Activated naive CD4-positive, alpha-beta T cell treated with anti-CD3 and anti-CD28 coated beads for 36 hours (primary cell): ENCODE measurements around the gene GCAT. TPM values are rescaled to one million over a fixed set of nuclear protein-coding genes. Genes with fewer than 3 reads are reported as not detected.

ENCODE experiments used
- CTCF ChIA-PET: fragments of 350-600 bp; sonication (Branson Sonifier 250); formaldehyde crosslinking; loops from one replicate; lab custom pipeline; 2021; ENCODE audit warnings: antibody characterized with exemption; lab: Charles Lee
- DNase-seq: peaks from one replicate; pipeline ENCODE4 v3.0.0-alpha.2; 2020
- H3K27ac Mint-ChIP-seq: one replicate; pipeline ENCODE4 v1.8.0; 2021; ENCODE audit warnings: mild to moderate bottlenecking, mixed read lengths
- H3K27me3 Mint-ChIP-seq: one replicate; pipeline ENCODE4 v1.8.0; 2021; ENCODE audit warnings: low read depth, mixed read lengths
- H3K36me3 Mint-ChIP-seq: one replicate; pipeline ENCODE4 v1.8.0; 2021; ENCODE audit warnings: low read depth, mixed read lengths
- H3K4me1 Mint-ChIP-seq: one replicate; pipeline ENCODE4 v1.8.0; 2021; ENCODE audit warnings: low read depth, mixed read lengths
- H3K4me3 Mint-ChIP-seq: one replicate; pipeline ENCODE4 v1.8.0; 2021; ENCODE audit warnings: mild to moderate bottlenecking, moderate library complexity, mixed read lengths
- H3K9me3 Mint-ChIP-seq: one replicate; pipeline ENCODE4 v1.8.0; 2021; ENCODE audit warnings: mixed read lengths
- intact Hi-C: fragments of 100-400 bp; cut with micrococcal nuclease; formaldehyde crosslinking; loops from one replicate; pipeline ENCODE4 v1.15.1; 2023
- total RNA-seq, 2 experiments: library from RNA; stranded (reverse); gene quantifications; one replicate each; pipeline ENCODE4 v1.2.3, GENCODE V29; 2021

The GCAT gene
- total RNA-seq, 2 experiments from 2014 or later, result 26.9 to 27.2 TPM

DNA sequence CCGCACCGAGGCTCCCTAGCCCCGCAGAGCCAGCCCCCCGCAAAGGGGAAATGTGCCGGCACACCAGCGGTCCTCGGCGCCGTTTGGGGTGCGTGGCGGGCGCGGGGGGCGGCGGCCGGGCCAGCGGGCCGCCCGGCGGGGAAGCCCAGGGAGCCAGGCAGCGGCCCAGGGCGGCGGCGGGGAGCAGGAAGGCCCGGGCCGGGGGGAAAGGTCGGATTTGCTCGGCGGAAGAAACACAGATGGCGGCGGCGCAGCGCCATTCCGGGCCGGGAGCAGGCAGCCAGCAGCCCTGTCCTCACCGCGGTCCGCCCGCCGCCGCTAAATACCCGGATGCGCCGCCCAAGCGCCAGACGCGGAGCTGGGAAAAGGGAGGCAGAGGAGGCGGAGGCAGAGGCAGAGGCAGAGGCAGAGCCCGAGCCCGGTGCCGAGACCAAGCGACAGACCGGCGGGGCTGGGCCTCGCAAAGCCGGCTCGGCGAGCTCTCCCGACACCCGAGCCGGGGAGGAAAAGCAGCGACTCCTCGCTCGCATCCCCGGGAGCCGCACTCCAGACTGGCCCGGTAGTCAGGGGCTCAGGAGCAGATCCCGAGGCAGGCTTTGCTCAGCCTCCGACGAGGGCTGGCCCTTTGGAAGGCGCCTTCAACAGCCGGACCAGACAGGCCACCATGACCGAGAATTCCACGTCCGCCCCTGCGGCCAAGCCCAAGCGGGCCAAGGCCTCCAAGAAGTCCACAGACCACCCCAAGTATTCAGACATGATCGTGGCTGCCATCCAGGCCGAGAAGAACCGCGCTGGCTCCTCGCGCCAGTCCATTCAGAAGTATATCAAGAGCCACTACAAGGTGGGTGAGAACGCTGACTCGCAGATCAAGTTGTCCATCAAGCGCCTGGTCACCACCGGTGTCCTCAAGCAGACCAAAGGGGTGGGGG is 2.6 kb upstream of the GCAT start:
- Mint-ChIP-seq H3K4me3 (peak overlapping the region; percentile 60), H3K9me3 (no peaks in the 10 kb centered on the region), H3K4me1 (peaks cover 46% of the 10 kb centered on the region), H3K27me3 (peaks cover 48% of the 10 kb centered on the region), H3K27ac (no peak overlapping the region), H3K36me3 (no peaks in the 10 kb centered on the region)
- peak; percentile 79 for DNase-seq
- CTCF ChIA-PET, result no interaction called here
- intact Hi-C loops, result loop anchor here (5.0 kb wide), 3 partner anchors 128 to 198 kb away; partner anchors contain the start of genes GGA1 and LGALS1

DNA sequence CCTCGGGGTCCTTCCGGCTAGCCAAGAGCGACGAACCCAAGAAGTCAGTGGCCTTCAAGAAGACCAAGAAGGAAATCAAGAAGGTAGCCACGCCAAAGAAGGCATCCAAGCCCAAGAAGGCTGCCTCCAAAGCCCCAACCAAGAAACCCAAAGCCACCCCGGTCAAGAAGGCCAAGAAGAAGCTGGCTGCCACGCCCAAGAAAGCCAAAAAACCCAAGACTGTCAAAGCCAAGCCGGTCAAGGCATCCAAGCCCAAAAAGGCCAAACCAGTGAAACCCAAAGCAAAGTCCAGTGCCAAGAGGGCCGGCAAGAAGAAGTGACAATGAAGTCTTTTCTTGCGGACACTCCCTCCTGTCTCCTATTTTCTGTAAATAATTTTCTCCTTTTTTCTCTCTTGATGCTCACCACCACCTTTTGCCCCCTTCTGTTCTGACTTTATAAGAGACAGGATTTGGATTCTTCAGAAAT is 1.9 kb upstream of the GCAT start:
- peaks cover 48% of the 10 kb centered on the region for H3K27me3 Mint-ChIP-seq
- H3K36me3 Mint-ChIP-seq, result no peaks in the 10 kb centered on the region
- H3K4me3 Mint-ChIP-seq, result peak overlapping the region; percentile 60
- intact Hi-C loops, result loop anchor here (5.0 kb wide), 3 partner anchors 129 to 199 kb away; partner anchors contain the start of genes GGA1 and LGALS1
- H3K27ac Mint-ChIP-seq, result no peak overlapping the region
- CTCF ChIA-PET, result no interaction called here
- H3K9me3 Mint-ChIP-seq, result no peaks in the 10 kb centered on the region
- peaks cover 46% of the 10 kb centered on the region for H3K4me1 Mint-ChIP-seq
- DNase-seq, result no peak

DNA sequence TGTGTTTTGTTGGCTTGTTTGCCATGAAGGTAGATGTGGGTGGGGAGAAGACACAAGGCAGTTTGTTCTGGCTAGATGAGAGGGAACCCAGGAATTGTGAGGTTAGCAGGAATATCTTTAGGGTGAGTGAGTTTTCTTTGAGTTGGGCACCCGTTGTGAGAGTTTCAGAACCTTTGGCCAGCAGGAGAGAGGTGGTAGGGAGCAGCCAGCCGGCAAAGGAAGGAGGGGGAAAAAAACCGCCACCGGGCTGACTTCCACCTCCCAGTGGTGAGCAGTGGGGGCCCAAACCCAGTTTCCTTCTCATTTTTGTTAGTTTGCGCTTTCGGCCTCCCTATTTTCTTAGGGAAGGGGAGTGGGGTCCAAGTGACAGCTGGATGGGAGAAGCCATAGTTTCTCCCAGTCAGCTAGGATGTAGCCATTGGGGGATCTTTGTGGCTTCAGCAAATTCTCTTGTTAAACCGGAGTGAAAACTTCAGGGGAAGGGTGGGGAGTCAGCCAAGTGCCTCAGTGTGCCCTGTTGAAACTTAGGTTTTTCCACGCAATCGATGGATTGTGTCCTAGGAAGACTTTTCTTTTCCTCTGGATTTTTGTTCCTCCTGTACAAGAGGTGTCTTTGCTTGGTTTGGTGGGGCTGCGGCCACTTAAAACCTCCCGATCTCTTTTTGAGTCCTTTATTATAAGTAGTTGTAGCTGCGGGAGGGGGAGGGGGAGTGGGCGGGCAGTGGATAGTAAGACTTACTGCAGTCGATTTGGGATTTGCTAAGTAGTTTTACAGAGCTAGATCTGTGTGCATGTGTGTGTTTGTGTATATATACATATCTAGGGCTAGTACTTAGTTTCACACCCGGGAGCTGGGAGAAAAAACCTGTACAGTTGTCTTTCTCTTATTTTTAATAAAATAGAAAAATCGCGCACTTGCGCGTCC is 1.1 kb upstream of the GCAT start:
- Mint-ChIP-seq H3K36me3 (no peaks in the 10 kb centered on the region), H3K4me3 (peak overlapping the region; percentile 30), H3K4me1 (peaks cover 46% of the 10 kb centered on the region), H3K27me3 (peaks cover 48% of the 10 kb centered on the region), H3K27ac (no peak overlapping the region), H3K9me3 (no peaks in the 10 kb centered on the region)
- CTCF ChIA-PET, result interaction anchor here (0.7 to 4.3 kb wide), 3 partner anchors 12 to 163 kb away, joined by 3 to 51 read pairs (median 16); no protein-coding TSS in a partner anchor
- peak; percentile 36 for DNase-seq
- intact Hi-C loops, result loop anchor here (1.0 to 5.0 kb wide), 5 partner anchors 12 to 199 kb away; partner anchors contain the start of genes ANKRD54, GGA1 and LGALS1

DNA sequence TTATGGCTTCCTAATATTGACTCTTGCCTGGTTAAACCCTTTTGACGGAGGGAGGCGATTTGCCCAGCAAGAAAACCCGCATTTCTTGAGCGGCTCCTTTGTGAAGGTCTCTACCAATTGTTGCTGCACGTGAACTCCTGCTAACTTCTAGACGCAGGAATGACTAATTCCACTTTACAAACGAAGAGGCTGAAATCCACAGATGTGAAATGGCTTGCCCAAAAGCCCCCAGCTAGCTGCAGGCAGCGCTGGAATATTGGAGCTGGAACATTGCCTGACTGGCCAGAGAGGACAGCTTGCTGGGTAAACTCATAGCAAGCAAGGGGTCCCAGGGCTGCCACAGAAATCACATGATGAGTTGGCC is 542 bp downstream of the GCAT start:
- H3K4me1 Mint-ChIP-seq, result peaks cover 39% of the 10 kb centered on the region
- no peak overlapping the region for H3K27ac Mint-ChIP-seq
- H3K9me3 Mint-ChIP-seq, result no peaks in the 10 kb centered on the region
- peaks cover 42% of the 10 kb centered on the region for H3K27me3 Mint-ChIP-seq
- H3K4me3 Mint-ChIP-seq, result peak overlapping the region; percentile 80
- intact Hi-C loops, result loop anchor here (5.0 kb wide), 3 partner anchors 131 to 201 kb away; partner anchors contain the start of genes GGA1 and LGALS1
- no peak for DNase-seq
- CTCF ChIA-PET, result interaction anchor here (0.6 to 4.3 kb wide), 5 partner anchors 10 to 127 kb away, joined by 3 to 51 read pairs (median 4); no protein-coding TSS in a partner anchor
- peaks cover 1% of the 10 kb centered on the region for H3K36me3 Mint-ChIP-seq

DNA sequence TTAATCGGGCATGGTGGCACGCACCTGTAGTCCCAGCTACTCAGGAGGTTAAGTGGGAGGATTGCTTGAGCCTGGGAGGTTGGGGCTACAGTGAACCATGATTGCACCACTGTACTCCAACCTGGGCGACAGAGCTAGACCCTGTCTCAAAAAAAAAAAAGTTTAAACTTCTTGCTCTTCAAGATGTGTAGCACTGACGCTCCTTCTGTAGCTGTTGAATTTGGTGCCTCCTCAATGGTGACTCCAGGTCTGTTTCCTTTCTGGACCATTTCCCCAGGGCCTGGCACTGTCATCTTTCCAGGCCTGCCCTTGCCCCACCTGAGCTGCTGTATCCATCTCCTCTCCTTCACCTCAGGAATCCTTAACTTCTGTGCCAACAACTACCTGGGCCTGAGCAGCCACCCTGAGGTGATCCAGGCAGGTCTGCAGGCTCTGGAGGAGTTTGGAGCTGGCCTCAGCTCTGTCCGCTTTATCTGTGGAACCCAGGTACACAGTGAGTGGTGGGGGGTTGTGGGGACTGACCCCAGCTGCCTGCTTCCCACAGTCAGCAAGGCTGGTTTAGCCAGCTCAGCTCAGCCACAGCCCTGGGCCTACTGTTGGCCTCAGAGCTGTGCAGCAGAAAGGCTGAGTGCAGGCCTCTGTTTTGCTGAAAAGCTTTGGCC is 2.1 kb downstream of the GCAT start:
- peaks cover 33% of the 10 kb centered on the region for H3K27me3 Mint-ChIP-seq
- H3K4me1 Mint-ChIP-seq, result peaks cover 32% of the 10 kb centered on the region
- H3K27ac Mint-ChIP-seq, result no peak overlapping the region
- intact Hi-C loops, result loop anchor here (5.0 kb wide), 3 partner anchors 133 to 203 kb away; partner anchors contain the start of genes GGA1 and LGALS1
- CTCF ChIA-PET, result interaction anchor here (0.5 to 4.3 kb wide), 6 partner anchors 9 to 156 kb away, joined by 3 to 51 read pairs (median 4); partner anchors contain the start of gene GALR3
- H3K36me3 Mint-ChIP-seq, result peaks cover 3% of the 10 kb centered on the region
- H3K4me3 Mint-ChIP-seq, result no peak overlapping the region
- H3K9me3 Mint-ChIP-seq, result no peaks in the 10 kb centered on the region
- DNase-seq, result no peak

DNA sequence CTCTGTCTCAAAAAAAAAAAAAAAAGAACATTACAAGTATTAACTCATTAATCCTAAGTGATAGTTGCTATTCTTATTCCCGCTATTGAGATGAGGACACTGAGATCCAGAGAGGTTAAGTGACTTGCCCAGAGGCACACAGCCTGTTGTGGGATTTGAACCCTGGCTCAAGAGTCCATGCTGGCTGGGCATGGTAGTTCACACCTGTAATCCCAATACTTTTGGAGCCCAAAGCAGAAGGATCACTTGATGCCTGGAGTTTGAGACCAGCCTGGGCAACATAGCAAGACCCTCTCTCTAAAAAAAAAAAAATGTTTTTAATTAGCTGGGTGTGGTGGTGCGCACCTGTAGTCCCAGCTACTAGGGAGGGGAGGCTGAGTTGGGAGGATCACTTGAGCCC is 4.1 kb downstream of the GCAT start:
- intact Hi-C loops, result no loop called here
- H3K4me1 Mint-ChIP-seq, result peaks cover 16% of the 10 kb centered on the region
- H3K27ac Mint-ChIP-seq, result no peak overlapping the region

DNA sequence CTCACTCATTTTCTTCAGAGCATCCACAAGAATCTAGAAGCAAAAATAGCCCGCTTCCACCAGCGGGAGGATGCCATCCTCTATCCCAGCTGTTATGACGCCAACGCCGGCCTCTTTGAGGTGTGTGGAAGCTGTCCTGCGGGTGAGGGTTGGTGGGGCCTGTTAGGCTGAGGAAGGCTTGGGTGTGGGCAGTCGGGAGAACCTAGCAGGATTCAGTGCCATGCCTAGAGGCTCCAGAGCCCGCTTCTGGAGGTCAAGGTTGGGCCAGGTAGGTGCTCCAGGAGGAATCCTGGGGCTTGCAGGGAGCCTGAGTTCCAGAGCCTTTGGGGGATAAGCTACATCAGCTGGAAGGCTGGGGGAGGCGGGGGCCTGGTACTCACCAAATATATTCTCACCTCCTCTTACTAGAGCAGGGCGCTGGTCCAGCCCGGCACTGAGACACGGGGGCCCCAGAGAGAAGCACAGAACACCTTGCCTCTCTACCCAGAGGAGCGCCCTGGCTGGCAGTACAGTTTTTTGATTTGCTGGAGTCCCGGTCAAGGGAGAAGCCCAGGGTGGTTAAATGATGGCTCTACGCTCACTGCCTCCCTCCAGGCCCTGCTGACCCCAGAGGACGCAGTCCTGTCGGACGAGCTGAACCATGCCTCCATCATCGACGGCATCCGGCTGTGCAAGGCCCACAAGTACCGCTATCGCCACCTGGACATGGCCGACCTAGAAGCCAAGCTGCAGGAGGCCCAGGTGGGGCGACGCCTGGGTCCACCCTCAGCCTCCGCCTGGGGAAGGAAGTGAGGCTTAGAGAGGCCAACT is 5.3 kb downstream of the GCAT start:
- Mint-ChIP-seq H3K27ac (no peak overlapping the region), H3K27me3 (peaks cover 13% of the 10 kb centered on the region), H3K4me1 (peaks cover 17% of the 10 kb centered on the region), H3K36me3 (peaks cover 7% of the 10 kb centered on the region), H3K4me3 (no peak overlapping the region), H3K9me3 (no peaks in the 10 kb centered on the region)
- CTCF ChIA-PET, result interaction anchor here (0.6 to 8.6 kb wide), 2 partner anchors 50 to 851 kb away, joined by 4 to 130 read pairs; no protein-coding TSS in a partner anchor
- intact Hi-C loops, result no loop called here
- DNase-seq, result no peak

More for the DNA sequence above, 4.1 kb downstream of the GCAT start:
- Mint-ChIP-seq H3K4me3 (no peak overlapping the region), H3K27me3 (peaks cover 18% of the 10 kb centered on the region), H3K9me3 (no peaks in the 10 kb centered on the region), H3K36me3 (peaks cover 3% of the 10 kb centered on the region)
- CTCF ChIA-PET, result no interaction called here
- no peak for DNase-seq

DNA sequence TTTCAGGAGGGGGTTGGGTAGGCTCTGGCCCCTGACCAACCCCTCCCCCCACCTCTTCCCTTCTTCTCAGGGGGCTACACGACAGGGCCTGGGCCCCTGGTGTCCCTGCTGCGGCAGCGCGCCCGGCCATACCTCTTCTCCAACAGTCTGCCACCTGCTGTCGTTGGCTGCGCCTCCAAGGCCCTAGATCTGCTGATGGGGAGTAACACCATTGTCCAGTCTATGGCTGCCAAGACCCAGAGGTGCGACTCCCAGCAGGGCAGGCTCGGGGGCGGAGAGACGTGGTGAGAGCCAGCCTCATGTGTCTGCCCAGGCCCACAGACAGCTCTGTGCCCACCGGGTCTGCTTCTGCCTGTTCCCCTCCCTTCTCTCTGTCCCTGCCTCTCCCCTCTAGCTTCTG is 7.9 kb downstream of the GCAT start:
- peaks cover 7% of the 10 kb centered on the region for H3K36me3 Mint-ChIP-seq
- H3K4me1 Mint-ChIP-seq, result peaks cover 12% of the 10 kb centered on the region
- DNase-seq, result no peak
- H3K4me3 Mint-ChIP-seq, result no peak overlapping the region
- H3K9me3 Mint-ChIP-seq, result no peaks in the 10 kb centered on the region
- CTCF ChIA-PET, result interaction anchor here (1.0 to 8.6 kb wide), 4 partner anchors 14 to 118 kb away, joined by 3 to 130 read pairs (median 31); no protein-coding TSS in a partner anchor
- peaks cover 8% of the 10 kb centered on the region for H3K27me3 Mint-ChIP-seq
- intact Hi-C loops, result loop anchor here (5.0 kb wide), 1 partner anchor 137 kb away; the partner anchor contains the start of genes C22orf23 and POLR2F
- H3K27ac Mint-ChIP-seq, result no peak overlapping the region

DNA sequence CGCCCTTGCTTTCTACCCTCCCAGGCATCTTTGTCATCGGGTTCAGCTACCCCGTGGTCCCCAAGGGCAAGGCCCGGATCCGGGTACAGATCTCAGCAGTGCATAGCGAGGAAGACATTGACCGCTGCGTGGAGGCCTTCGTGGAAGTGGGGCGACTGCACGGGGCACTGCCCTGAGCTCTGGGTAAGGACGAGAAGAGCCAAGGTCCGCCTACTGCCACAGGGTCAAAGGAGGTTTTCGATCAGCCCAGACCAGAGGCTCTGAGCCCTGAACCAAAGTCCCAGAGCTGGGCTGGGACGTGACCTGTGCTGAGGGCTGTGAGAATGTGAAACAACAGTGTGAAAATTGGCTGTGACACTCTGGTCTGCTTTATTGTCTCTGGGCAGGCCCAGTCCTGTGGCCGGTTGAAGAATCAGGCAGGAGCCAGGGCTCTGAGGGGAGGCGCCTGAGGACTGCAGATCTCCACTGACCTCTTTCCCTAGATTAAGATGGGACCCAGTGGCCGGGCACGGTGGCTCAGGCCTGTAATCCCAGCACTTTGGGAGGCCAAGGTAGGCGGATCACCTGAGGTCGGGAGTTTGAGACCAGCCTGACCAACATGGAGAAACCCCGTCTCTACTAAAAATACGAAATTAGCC is 8.9 kb downstream of the GCAT start:
- no peak overlapping the region for H3K27ac Mint-ChIP-seq
- H3K4me1 Mint-ChIP-seq, result peaks cover 12% of the 10 kb centered on the region
- CTCF ChIA-PET, result interaction anchor here (0.7 to 8.6 kb wide), 20 partner anchors 8 to 160 kb away, joined by 3 to 130 read pairs (median 6); partner anchors contain the start of genes GCAT and POLR2F
- H3K27me3 Mint-ChIP-seq, result peaks cover 8% of the 10 kb centered on the region
- no peaks in the 10 kb centered on the region for H3K9me3 Mint-ChIP-seq
- no peak for DNase-seq
- intact Hi-C loops, result loop anchor here (1.0 to 5.0 kb wide), 4 partner anchors 47 to 149 kb away; partner anchors contain the start of genes C22orf23 and POLR2F
- no peak overlapping the region for H3K4me3 Mint-ChIP-seq
- H3K36me3 Mint-ChIP-seq, result peaks cover 7% of the 10 kb centered on the region
